H1 (cell line): ENCODE results near the gene SAMD4A. TPM values are rescaled to one million over a fixed set of nuclear protein-coding genes. Genes with fewer than 3 reads are reported as not detected.

Source experiments
- CHD7 ChIP-seq: fragments of 300-600 bp; sonication (generic); IDR thresholded peaks from 2 replicates; pipeline ENCODE4 v1.7.1; 2012; ENCODE audit warnings: low read length, moderate library complexity, mild to moderate bottlenecking, inconsistent platforms; ENCODE audit not compliant: insufficient replicate concordance
- EP300 ChIP-seq, 2 experiments: IDR thresholded peaks; 1 replicate in 1 of 2; 2 replicates in 1 of 2; pipeline ENCODE4 v1.6.1; 2011 to 2012; ENCODE audit warnings: low read depth in 2 of 2, low read length in 2 of 2, mild to moderate bottlenecking in 2 of 2, borderline replicate concordance in 1 of 2, inconsistent platforms in 1 of 2, moderate library complexity in 1 of 2
- EZH2 ChIP-seq: fragments of 200-600 bp; sonication (generic); IDR thresholded peaks from 2 replicates; pipeline ENCODE4 v1.7.1; 2012; ENCODE audit warnings: low read depth, mild to moderate bottlenecking, moderate library complexity, low read length, inconsistent platforms; ENCODE audit not compliant: severe bottlenecking
- RAD21 ChIP-seq, 2 experiments: IDR thresholded peaks in 1 of 2; conservative IDR thresholded peaks in 1 of 2; 2 replicates each; pipeline ENCODE4 v1.6.1; 2011; ENCODE audit warnings: low read depth in 2 of 2, low read length in 2 of 2, improper control_type of control experiment in 1 of 2, inconsistent platforms in 1 of 2, mild to moderate bottlenecking in 1 of 2, moderate library complexity in 1 of 2
- SP2 ChIP-seq: IDR thresholded peaks from 2 replicates; pipeline ENCODE4 v1.6.1; 2012; ENCODE audit warnings: mild to moderate bottlenecking, low read length, inconsistent platforms
- polyA plus RNA-seq, 7 experiments: library from polyadenylated mRNA; depleted of rRNA in 3 of 7; stranded (reverse) in 5 of 7; unstranded in 2 of 7; fragments of >200 nt in 5 of 7; fragments of 200-250 nt in 2 of 7; gene quantifications; 1 replicate in 5 of 7; 2 replicates in 1 of 7; 4 replicates in 1 of 7; pipeline versions ENCODE4 v1.2.1 to v1.2.3, GENCODE V29; 2011 to 2013; ENCODE audit warnings: missing spikeins in 2 of 7, mixed read lengths in 2 of 7
- total RNA-seq: library from RNA; stranded (reverse); fragmentation: NEBNext Ultra II Directional; extraction: Animal tissue kit (Norgen Biotek cat#: 25700); gene quantifications from 2 replicates; pipeline ENCODE4 v1.2.1, GENCODE V29; 2021

Gene SAMD4A
- total and polyA plus RNA-seq, 2 of the 8 experiments (the other 6 are each of a cell fraction or from before 2014, with no cell fraction given) = 2.4 to 12.3 TPM

- TF ChIP-seq CHD7 = no peak
- no peak for TF ChIP-seq EZH2
- peak in 1 of 2 experiments; percentile 27; a peak in 1 of 4 replicates for TF ChIP-seq RAD21 (IDR thresholded peaks at IDR 0.05 in 1 of 2, conservative IDR thresholded peaks at IDR 0.05 in 1 of 2; ENCODE audit: low read depth in 2 of 2, low read length in 2 of 2)
- no peak for TF ChIP-seq EP300 (IDR thresholded peaks at IDR 0.05; ENCODE audit: borderline replicate concordance in 1 of 2, low read depth in 2 of 2, low read length in 2 of 2)
- TF ChIP-seq SP2 = no peak
These were observed 273.9 kb downstream of the SAMD4A start (continued) for GRCh38 chr14:54840798-54841197.
